NCI-H345 treated with DMSO at 0.1 percent for 48 hours (cell line): Measurements from ENCODE around the gene STPG3.

ENCODE experiments used
- DNase-seq: peaks from one replicate; lab custom pipeline; 2025; ENCODE audit not compliant: unreplicated experiment; lab: John Stamatoyannopoulos, UW

STPG3 gene

DNA sequence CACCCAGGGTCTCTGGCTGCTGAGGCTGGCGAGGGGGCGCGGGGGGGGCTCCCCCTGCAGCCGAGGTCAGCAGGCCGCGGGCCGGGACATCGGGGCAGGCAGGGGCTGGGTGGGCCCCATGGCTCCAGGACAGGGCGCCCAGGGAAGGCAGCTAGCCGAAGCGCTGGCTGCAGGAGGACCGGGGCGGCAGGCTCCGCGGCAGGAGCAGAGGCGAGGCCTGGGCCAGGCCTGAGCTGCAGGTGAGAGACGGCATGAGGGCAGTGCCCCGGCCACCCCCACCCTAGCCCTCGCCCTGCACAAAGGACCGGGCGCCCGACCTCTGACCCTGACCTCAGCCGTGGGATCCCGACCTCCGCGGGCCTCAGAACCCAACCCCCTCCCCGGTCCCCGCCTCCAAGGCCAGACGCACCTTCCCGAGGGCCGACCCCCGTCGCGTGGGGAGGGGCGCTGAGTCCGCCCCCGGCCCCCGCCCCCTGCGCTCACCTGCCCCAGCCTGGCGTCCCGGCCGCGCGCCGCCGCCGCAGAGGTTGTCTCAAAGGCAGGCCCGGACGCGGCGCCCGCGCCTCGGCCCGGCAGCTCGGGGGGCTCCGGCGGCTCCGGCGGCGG lies 29.5 kb upstream of the STPG3 start:
- DNase-seq = no peak

DNA sequence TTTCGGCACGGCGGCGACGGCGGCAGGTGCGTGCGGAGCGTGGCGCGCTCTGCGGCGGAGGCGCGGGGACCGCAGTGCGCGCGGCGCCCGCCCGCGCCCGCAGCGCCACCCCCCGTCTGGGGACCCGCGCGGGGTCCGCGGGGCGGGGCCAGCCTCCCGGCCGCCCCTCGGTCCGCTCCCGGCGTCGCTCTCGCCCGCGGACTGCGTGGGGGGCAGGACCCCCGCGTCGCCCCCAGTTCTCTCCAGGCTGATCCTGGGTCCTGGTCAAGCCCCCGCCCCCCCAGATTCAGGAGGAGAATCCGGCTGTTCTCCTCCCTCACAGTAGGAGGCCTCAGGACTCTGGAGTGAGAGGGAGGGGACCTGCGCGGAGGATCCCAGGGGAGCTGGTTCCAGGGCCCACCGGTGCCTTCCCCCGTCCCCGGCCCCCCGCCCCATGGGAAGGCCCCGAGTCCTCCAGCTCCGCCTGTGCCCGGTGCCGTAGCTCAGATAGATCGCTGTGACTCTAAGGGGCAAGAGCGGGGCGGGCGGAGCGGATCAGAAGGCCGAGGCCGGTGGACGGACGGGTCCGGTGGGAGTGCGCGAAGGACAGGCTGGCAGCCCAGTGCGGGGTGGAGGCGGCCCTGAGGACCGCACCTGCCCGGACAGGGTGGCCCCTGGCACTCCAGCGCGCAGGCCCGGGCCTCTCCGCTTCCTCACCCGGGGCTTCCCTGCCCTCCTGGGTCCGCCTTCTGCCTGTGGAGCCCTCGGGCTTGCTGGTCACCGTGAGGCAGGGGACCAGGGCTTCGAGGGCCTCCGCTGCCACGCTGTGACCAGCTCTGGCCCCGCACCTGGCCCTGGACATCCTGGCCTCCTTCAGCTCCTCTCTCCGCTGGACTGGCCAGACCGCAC lies 28.7 kb upstream of the STPG3 start, which contains the start of gene RNF208:
RNF208 (minus strand) TSS at position 51 of the 888 bp plus-strand sequence. CDS start 1,028 bp downstream, outside the sequence.
- no peak for DNase-seq

DNA sequence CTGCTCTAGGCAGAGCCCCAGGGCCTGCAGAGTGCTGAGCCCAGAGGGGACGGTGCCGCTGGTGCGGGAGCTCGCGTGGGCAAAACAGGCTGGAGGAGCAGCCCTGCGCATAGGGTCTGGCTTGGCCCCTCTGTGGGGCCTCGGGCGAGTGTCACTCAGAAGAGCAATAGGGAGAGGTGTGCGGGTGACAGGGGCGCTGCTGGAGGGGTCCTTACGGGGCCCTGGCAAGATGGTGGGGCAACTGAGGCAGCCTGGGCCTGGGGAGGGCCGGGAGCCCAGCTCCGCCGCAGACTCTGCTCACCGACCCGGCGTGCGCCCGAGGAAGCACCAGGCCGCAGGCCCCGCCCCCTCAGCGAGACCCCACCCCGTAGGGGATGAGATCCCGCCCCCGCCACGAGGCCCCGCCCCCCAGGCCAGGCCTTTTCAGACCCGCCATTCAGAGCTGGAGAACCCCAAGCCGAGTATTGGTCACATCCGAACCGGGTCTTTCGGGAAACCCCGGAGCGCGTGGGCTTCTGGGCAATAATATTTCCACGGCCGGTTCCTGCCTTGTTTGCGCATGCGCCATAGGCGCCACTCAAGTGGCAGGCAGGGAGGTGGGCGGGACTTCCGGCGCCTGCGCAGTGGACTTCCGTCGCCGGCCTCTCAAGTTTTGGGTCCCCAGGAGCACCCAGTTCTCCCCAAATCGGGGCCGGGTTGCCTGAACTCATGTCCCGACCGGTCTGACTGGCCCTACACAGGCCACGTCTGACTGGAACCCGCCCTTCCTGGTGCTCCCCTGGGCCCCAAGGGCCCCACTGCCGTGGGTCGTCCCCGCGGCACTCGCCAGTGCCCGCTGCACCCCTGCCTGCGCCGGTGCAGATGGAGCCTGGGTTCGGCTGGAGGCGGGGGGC lies 27.8 kb upstream of the STPG3 start:
- peak; percentile 95 for DNase-seq

DNA sequence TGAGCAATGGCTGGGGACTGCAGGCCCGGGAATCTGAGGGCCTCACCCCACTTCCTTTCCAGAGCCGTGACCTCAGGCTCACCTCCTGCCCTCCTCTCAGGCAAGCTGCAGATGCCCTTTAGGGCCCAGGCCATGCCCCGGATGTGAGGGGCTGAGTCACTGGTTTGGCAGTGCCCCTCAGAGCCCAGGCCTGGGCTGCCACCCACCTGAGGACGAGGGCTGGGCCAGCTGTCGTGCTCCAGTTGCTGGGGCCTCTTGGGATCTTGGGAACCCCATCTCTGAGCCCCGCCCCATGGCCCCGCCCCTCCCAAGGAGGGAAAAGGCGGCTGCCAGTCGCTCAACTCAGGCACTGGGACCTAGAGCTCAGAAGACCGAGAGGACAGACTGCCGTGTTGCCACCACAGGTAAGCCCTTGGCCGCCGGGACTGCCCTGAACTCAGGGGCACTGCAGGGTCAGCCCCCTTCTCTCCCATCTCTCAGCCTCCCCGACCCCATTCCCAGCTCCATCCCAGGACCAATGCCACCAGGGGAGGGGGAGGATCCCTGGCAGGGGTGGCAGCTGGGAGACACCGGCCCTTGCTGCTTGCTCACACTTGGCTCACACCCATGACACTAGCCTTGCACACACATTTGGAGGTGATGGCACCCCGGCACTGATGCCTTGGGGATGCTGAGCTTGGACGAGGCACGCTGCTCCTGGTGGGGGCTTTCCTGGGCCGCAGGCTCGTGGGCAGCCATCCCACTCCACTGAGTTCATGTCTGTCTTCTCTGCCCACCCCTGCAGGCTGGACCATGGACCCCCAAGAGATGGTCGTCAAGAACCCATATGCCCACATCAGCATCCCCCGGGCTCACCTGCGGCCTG lies 26.0 kb upstream of the STPG3 start, which contains the start of gene CYSRT1:
CYSRT1 (plus strand) TSS at position 345 of the 865 bp plus-strand sequence; CDS start at position 793, 448 bp downstream.
- no peak for DNase-seq

DNA sequence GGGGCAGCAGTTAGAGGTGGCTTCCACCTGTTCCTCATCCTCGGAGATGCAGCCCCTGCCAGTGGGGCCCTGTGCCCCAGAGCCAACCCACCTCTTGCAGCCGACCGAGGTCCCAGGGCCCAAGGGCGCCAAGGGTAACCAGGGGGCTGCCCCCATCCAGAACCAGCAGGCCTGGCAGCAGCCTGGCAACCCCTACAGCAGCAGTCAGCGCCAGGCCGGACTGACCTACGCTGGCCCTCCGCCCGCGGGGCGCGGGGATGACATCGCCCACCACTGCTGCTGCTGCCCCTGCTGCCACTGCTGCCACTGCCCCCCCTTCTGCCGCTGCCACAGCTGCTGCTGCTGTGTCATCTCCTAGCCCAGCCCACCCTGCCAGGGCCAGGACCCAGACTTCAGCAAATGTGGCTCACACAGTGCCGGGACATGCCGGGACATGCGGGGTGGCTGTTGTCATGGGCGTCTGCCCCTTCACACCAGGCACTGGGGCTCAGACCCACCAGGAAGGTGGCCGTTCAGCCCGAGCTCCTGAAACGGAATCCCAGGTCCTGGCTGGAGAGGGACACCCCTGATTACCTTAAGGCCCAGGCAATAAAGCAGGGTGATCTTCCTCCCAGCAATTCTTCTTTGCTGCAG lies 25.3 kb upstream of the STPG3 start:
- no peak for DNase-seq

DNA sequence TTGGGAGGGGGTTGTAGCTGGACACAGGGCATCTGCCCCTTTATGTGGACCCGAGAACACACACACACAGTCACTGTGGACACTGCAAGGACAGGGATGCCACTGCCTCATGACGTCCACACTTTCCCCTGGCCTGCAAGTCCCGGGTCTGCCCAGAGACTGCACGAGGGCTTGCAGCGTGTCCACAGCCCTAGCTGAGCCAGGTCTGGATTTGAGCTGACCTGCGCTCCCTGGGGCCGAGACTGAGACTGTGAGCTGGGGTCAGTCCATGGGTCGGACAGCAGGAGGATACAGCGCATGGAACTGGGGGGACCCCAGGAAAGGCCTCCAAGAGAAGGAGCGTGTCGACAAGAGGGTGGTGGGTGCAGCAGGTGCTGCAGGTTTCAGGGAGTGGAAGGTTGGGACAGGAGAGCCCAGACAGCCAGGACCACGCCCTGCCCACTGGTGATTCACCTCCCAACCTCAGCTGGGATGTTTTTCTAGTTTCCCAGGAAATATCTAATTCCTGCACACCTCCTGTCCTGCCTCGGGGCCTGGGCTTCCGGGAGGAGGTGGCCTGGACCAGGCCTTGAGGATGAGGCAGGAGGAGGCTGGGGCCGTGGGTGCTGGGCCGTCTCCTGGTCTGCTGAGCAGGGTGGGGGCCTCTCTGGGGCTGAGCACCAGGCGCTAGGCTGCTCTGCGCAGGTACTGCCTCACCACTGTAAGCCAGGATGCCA lies 24.6 kb upstream of the STPG3 start:
- no peak for DNase-seq

DNA sequence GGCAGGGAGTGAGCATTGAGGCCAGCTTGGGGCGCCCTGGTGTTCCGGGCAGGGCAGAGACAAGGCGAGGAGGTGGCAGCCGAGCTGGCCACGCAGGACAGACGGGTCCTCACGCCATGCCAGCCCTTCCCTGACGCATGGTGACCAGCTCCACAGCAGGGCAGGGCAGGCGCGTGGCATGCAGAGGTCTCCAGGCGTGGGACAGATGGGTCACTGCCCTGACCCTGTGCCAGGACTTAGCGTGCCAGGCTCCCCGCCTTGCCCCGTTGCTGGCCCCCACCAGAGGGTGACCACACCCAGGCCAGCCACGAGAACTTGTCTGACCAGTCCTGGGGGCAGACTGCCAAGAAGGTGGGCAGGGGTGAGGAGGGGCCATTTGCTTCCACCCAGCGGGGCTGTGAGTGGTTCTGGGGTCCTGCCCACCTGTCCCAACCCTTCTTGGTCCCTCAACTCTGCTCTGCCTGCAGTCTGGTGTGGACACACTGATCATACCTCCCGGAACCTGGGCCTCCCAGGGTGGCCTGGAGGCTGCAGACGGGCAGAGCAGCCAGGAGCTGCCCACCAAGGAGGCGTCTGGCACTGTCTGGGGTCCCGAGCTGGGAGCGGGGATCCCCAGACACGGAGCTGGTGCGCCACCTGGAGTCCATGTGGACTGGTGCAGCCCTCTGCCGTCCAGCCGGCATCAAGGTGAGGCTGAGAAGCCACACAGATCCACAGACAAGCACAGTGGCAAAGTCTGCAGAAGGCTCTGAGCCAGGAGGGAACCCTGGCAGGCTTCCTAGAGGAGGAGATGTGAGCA lies 23.8 kb upstream of the STPG3 start, which contains the start of gene RNF224:
RNF224 (plus strand) TSS at position 449 of the 799 bp plus-strand sequence. CDS start 834 bp downstream, outside the sequence.
- DNase-seq = peak; percentile 37

DNA sequence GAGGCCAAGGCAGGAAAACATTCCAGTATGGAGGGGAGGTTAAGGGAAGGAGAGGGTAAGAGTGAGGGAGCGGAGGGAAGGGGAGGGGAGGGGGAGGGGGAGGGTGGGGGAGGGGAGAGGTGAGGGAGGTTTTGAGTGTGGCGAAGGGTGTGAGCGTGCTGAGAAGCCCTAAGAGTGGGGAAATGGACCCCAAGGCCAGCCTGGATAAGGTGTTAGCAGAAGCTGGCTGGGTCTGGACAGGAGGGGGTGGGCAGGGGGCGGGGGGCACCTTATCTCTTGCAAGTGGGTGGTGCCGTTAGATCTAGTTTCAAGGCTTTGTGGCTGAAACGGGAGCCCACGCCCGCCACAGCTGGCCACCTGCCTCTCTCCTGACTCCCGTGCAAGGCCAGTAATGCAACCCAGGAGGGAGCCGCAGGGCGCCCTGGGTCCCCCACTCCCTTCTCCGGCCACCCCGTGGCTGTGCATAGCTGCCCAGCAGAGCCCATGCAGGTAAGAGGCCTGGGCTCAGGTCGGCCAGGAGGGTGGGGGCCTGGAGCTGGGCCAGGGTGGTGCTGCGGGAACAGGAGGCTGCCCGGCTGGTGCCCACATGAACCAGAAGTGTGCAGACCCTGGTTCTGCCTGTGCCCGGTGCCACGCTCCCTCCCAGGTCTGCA lies 23.1 kb upstream of the STPG3 start:
- no peak for DNase-seq

DNA sequence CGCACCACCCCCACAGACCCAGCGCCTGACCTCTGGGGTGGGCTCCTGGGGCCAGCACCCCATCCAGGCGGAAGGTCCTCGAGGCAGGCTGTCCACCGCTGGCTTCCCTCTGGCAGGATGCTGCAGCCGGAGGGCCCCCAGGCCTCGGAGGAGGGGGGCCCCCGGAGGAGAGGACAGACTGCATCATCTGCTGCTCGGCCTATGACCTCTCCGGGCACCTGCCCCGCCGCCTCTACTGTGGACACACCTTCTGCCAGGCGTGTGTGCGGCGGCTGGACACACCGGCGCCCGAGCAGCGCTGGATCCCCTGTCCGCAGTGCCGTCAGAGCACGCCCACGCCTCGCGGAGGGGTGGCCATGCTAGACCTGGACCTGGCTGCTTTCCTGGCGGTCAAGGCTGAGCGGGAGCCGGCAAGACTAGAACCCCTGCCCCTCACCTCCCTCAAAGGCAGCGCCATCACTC lies 22.5 kb upstream of the STPG3 start:
- DNase-seq = no peak

DNA sequence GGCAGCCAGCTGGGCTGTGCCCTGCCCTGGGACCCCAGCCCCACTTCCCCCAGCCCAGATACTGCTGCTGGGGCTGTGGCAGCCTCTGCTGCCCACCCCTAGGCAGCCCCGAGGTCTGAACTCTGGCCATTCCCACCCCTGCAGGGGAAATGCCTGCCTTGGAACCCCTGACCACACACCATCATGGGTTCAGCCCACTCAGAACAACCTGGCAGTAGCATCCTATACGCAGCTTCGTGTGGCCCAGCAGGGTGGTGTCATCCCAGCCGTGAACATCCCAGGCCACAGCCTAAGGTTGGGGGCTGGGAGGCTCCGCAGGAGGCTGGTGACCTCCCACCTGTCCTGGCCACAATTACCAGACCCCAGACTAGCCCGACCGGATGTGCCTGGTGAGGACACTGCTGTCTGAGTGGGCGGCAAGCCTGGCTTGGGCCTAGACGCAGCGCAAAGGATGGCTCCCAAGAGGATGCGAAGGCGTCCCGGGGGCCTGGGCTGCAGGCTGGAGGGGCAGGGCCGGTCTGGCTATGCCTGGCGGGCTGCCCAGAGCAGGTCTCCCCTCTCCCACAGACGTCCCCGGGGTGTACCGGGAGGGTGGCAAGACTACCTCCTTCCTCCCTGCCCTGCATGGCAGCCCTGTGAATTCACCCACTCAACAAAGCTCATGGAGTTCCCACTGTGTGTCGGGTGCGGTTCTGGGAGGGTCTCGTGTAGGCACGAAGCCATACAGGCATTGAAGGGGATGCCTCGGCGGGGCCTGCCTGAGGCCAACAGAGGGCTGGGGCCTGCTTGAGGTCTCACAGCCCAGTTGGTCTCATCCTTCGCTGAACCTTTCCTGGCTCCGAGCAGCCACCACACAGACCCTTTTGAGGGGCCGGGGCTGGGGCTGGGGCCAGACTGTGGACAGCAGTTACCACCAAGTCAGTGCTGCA lies 21.9 kb upstream of the STPG3 start:
- no peak for DNase-seq

DNA sequence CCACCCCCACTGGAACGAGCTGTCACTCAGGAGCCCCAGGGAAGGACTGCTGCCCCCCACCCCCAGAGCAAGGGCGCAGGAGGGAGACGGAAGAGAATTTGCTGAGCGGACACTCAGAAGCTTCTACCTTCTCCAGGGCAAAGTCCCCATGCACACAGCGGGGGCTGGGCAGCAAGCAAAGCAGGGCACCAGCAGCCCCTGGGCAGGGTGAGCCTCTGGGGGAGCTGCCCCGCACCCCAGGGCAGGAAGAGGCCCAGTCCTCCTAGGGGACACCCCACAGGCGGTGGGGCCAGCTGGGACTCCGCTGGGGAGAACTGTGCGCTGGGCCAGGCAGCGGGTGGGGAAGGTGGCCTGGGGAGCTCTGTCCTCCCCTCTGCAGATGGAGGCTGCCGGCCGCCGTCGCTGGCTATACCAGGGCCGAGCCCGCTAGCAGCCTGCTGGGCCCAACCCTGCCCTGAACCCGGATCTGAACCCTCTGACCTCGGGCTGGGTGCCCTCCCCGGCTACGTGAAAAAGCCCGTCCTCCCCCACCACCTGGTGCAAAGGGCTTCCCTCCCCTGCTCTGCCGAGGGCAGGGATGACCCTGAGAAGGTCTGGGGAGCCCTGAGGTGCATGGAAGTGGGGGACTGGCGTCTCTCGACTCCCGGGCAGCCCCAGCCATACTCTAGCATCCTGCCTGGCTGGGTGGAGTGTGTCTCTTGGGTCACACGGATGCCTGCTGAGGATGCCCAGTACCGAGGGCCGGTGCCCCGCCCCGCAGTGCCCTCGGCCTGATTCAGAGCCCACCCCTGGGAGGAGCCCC lies 21.0 kb upstream of the STPG3 start:
- DNase-seq = no peak

DNA sequence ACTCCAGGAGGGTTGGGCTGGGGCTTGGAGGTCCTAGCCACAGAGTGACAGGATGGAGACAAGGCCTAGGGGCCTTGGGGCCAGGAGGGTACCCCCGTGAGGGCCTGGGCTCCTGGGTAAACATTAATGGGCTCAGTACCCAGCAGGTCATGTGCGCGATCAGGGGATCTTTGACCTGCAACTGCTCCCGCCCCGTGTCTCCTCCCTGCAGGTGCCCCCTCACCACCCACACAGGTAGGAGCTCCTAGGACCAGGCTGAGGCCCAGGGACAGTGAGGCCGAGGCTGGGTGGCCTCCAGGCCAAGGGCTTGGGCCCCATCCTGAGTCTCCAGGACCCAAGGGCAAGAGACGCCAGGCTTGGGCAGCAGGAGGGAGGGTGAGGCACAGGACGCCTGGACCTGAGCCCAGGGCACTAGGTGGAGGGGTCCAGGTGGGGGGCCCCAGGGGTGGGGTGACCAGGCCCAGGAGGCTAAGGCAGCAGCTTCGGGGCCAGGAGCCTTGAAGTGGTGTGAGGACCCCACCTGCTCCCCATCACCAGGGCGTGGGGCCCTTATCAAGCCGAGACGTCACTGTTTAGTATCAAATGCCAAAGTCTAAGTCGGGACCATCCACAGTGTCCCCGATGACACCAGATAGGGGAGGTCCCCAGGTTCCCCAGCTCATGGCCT lies 20.2 kb upstream of the STPG3 start, which contains the start of gene SLC34A3:
SLC34A3 (plus strand) TSS at position 197 of the 667 bp plus-strand sequence. CDS start 802 bp downstream, outside the sequence.
- no peak for DNase-seq

DNA sequence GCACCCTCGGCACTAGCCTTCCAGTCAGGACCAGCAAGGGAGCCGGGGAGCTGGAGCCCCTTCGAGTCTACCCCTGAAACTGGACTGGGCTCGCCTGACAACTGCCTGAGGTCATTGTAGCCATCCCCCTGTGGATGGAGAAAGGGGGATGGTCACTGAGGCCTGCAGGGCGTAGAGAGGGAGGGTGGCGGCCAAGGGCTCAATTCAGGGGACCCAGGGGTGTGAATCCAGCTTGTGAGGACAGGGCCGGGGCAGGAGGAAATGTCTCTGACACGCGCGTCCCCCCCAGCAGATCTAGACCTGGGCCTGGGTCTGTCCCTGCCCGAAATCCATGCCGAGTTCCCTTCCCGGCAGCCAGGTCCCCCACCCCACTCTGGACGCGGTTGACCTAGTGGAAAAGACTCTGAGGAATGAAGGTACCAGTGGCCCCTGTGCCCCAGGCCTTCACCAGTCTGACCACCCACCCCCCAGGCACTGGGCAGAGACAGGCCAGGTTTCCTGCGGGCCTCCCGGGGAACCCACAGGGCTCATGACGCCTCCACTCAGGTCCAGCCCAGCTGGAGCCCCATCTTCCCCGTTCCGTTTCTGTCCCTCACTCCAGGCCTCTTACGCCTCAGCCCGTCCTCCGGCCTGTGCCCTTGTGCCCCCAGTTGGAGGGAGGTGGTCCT lies 19.6 kb upstream of the STPG3 start:
- DNase-seq = no peak

DNA sequence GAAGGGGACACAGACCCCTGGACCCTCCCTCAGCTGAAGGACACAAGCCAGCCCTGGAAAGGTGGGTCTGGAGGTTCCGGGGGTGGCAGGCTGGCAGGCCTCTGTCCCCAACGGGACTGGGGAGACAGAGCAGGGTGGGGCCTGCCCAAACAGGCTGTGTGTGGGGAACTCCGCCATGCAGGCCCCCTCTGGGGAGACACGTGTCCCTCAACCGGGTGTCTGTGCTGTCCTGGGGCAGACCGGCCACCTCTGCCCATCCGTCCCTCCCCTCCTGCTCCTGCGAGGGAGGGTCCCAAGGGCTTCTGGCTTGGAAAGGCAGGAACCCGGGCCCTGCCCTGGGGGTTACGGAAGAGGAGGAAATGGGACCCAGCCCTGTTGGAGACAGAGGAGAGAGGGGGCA lies 19.0 kb upstream of the STPG3 start:
- DNase-seq = no peak
